Thyroid gland (tissue), 4 donors: ENCODE measurements around the gene ZMIZ1. TPM values are rescaled to one million over a fixed set of nuclear protein-coding genes. Genes with fewer than 3 reads are reported as not detected.
A peak's percentile ranks its signal among the peaks of the same experiment; 100 is the strongest.

Source experiments
- DNase-seq, 2 donors: peaks; one replicate each; pipeline ENCODE4 v3.0.0-alpha.2; 2019
- H3K27ac ChIP-seq, 3 donors: fragments of 200-600 bp; sonication (generic); 1 replicate in 2 of 3; 2 replicates in 1 of 3; pipeline ENCODE4 v1.5.1; 2016 to 2019; ENCODE audit warnings: mild to moderate bottlenecking in 1 of 3, moderate library complexity in 1 of 3
- H3K27me3 ChIP-seq: fragments of 200-600 bp; sonication (generic); one replicate; pipeline ENCODE4 v1.5.1; 2019
- H3K36me3 ChIP-seq, 2 donors: fragments of 200-600 bp; sonication (generic); one replicate each; pipeline ENCODE4 v1.5.1; 2016 to 2019
- H3K4me1 ChIP-seq, 2 donors: fragments of 200-600 bp; sonication (generic); one replicate each; pipeline ENCODE4 v1.5.1; 2017 to 2019
- H3K4me3 ChIP-seq, 3 donors: fragments of 200-600 bp; sonication (generic); replicated peaks in 1 of 3; 1 replicate in 2 of 3; 2 replicates in 1 of 3; pipeline ENCODE4 v1.5.1; 2016; ENCODE audit warnings: mild to moderate bottlenecking in 1 of 3
- H3K9me3 ChIP-seq: fragments of 200-600 bp; sonication (generic); one replicate; pipeline ENCODE4 v1.5.1; 2017
- POLR2A ChIP-seq, 2 donors: fragments of 450-650 bp; IDR thresholded peaks; one replicate each; pipeline ENCODE4 v1.6.1; 2017; ENCODE audit warnings: antibody characterized with exemption in 2 of 2, mild to moderate bottlenecking in 2 of 2, moderate library complexity in 1 of 2
- WGBS, 2 donors: methylation state at CpG; one replicate each; pipeline ENCODE4 v1.1.5; 2017; 5-methylcytosine and 5-hydroxymethylcytosine counted together
- intact Hi-C: fragments of 100-400 bp; cut with DNase I; formaldehyde crosslinking; loops from one replicate; pipeline ENCODE4 v1.15.1; 2023
- total RNA-seq, 4 donors: library from RNA; depleted of rRNA; stranded (reverse); fragments of >200 nt; gene quantifications; one replicate each; pipeline ENCODE4 v1.2.3, GENCODE V29; 2016
- TF ChIP-seq, protein P1 (sequence below), 6 experiments: fragments of 200-600 bp in 3 of 6; fragments of 450-650 bp in 3 of 6; sonication (generic) in 3 of 6; IDR thresholded peaks; one replicate each; pipeline ENCODE4 v1.5.1; 2016 to 2019; ENCODE audit warnings: antibody characterized with exemption in 6 of 6, mild to moderate bottlenecking in 2 of 6, inconsistent platforms in 1 of 6, moderate library complexity in 1 of 6

Gene ZMIZ1
- total RNA-seq, 4 donors from 2014 or later, result 59.9 to 128 (median 94.4) TPM

DNA sequence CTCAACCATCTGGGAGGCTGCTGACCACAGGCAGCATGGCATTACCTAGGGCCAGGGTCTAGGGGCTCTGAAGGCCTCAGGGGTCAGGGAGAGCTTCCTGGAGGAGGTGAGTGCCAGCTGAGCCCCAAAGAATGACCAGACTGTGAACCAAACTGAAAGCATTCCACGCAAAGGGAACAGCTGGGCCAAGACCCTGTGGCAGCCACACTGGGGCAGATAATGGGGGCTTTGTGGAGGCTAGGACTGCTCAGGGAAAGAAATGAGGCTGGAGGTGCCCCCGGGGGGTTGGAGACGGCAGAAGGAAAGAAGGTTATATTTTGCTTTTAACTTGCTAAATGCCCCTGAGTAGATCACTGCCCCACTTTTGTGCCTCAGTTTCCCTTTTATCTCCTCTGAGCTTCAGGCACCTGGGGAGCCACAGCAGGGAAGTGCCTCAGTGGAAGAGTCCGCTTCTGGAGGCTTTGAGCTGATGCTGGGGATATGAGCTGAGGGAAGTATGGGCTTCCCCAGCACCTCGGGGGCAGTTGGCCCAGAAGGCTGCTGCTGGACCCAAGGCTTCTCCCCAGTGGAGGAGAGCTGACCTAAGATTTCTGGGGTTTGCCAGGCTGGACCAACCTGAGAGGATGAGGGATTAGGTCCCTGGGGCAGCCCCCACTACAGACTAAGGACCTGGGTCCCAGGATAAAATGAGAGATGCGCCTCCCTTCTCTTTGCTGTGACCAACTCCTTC, 57.8 kb downstream of the ZMIZ1 start:
- TF ChIP-seq POLR2A (IDR thresholded peaks at IDR 0.05), result no peak
- TF ChIP-seq, protein P1, sequence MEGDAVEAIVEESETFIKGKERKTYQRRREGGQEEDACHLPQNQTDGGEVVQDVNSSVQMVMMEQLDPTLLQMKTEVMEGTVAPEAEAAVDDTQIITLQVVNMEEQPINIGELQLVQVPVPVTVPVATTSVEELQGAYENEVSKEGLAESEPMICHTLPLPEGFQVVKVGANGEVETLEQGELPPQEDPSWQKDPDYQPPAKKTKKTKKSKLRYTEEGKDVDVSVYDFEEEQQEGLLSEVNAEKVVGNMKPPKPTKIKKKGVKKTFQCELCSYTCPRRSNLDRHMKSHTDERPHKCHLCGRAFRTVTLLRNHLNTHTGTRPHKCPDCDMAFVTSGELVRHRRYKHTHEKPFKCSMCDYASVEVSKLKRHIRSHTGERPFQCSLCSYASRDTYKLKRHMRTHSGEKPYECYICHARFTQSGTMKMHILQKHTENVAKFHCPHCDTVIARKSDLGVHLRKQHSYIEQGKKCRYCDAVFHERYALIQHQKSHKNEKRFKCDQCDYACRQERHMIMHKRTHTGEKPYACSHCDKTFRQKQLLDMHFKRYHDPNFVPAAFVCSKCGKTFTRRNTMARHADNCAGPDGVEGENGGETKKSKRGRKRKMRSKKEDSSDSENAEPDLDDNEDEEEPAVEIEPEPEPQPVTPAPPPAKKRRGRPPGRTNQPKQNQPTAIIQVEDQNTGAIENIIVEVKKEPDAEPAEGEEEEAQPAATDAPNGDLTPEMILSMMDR (IDR thresholded peaks at IDR 0.05), result no peak
- 92 to 98% methylated on average over 6 of the region's 6 CpGs for WGBS, 2 donors
- intact Hi-C loops, result no loop called here
- Histone ChIP-seq H3K4me3 (no peak overlapping the region), H3K36me3 (peaks cover 19 to 30% of the 10 kb centered on the region in 2 donors), H3K27ac (peak overlapping the region in 2 of 3 donors; percentile 61 to 63), H3K4me1 (peaks cover 25 to 46% of the 10 kb centered on the region in 2 donors), H3K9me3 (no peaks in the 10 kb centered on the region), H3K27me3 (no peaks in the 10 kb centered on the region)
- no peak for DNase-seq

DNA sequence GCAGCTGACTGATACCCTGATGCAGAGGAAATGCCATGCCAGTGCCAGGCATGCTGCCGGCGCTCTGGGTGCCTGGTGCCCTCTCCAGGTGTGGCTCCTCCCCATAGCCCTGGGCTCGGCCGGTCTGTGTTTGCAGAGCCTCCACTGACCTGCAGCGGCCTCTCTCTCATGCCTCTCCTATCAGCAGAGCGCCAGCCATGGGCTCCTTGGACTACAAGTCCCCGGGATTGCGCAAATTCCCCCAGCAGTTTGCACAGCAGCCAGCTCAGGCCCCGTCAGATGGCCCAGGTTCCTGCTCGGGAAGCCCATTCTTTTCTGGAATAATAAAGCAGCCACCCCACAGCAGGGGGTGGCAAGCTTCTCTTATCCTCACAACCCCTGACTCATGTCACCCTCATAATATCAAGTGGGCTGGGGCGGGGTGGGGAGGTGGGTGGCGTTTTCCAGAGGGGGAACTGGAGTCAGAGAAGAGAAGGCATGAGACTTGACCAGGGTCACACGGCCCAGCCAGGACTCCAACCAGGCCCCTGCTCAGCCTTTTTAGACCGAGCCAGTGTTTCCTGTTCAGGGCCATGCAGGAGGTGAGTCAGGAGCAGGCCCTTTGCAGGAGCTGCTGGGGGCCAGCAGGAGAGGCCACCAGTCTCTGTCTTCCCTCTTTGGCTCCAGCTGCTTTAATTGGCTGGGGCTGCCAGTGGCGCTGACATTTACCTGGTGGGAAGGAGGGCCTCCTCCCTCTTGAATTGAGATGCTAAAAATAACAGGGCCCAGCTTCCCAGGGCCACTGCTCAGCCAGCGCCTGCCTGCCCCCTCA, 58.6 kb downstream of the ZMIZ1 start:
- DNase-seq, result peak; percentile 62 to 72
- Histone ChIP-seq H3K27ac (peak overlapping the region in 2 of 3 donors; percentile 61 to 63), H3K27me3 (no peaks in the 10 kb centered on the region), H3K4me3 (no peak overlapping the region), H3K4me1 (peaks cover 25 to 46% of the 10 kb centered on the region in 2 donors), H3K36me3 (peaks cover 16 to 30% of the 10 kb centered on the region in 2 donors), H3K9me3 (no peaks in the 10 kb centered on the region)
- intact Hi-C loops, result no loop called here
- WGBS, 2 donors, result 49 to 65% methylated on average over 13 to 14 of the region's 16 CpGs
- TF ChIP-seq, protein P1 (IDR thresholded peaks at IDR 0.05), result no peak
- TF ChIP-seq POLR2A (IDR thresholded peaks at IDR 0.05), result no peak

DNA sequence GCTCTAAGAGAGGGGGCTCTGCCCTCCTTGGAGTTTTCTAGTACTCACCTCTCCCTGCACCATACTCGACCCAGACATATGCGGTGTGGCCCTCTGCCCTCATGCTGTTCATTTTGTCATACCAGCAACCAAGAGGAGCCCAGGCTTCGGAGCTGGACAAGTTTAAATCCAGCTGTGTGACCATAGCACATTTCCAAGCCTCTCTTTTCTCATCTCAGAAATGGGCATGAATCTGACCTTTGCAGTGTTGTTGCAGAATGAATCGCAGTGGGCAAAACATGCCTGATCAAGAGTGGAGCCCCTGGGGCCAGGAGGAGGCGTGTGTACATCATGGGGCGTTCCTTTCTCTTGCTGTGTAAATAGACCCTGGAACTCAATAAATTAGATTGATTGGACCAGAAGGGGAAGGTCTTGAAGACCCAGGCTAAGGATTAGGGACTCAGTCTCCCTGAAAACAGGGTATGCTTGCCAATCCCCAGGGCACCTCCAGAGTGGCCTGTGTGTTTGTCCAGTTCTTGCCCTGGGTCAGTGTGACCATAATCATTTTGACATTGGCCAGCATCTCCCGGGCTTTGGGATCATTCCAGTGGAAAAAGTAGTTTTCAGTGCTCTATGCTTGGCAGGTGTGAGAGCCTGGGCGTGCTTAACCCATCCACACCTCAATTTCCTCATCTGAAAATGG, 59.6 kb downstream of the ZMIZ1 start:
- Histone ChIP-seq H3K27me3 (no peaks in the 10 kb centered on the region), H3K4me3 (no peak overlapping the region), H3K4me1 (peaks cover 25 to 46% of the 10 kb centered on the region in 2 donors), H3K9me3 (no peaks in the 10 kb centered on the region), H3K36me3 (peaks cover 16 to 24% of the 10 kb centered on the region in 2 donors), H3K27ac (peak overlapping the region in 1 of 3 donors; percentile 61)
- no peak for TF ChIP-seq POLR2A (IDR thresholded peaks at IDR 0.05)
- TF ChIP-seq, protein P1 (IDR thresholded peaks at IDR 0.05), result no peak
- intact Hi-C loops, result no loop called here
- no peak for DNase-seq
- 73 to 88% methylated on average over 6 to 8 of the region's 8 CpGs for WGBS, 2 donors

DNA sequence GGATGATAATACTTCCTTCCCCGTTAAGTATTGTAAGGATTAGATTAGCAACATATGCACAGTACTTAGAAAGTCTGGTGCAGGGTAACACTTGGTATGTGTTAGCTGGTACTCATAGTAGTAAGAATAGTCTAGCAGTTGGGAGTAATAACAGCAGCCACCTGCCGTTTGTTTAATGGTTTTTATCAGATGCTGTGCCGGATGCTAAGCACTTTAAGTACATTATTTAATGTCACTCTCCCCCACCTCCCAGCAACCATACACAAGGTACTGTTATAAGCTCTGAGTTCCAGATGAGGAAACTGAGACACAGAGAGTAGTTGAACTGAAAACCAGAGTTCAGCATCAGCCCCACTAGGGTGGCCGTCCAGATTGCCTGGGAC, 60.1 kb downstream of the ZMIZ1 start:
- Histone ChIP-seq H3K27ac (no peak overlapping the region), H3K4me1 (peaks cover 25 to 46% of the 10 kb centered on the region in 2 donors), H3K9me3 (no peaks in the 10 kb centered on the region), H3K4me3 (no peak overlapping the region), H3K36me3 (peaks cover 11 to 19% of the 10 kb centered on the region in 2 donors), H3K27me3 (no peaks in the 10 kb centered on the region)
- intact Hi-C loops, result no loop called here
- TF ChIP-seq POLR2A (IDR thresholded peaks at IDR 0.05), result no peak
- TF ChIP-seq, protein P1 (IDR thresholded peaks at IDR 0.05), result no peak
- no peak for DNase-seq
- WGBS, 2 donors, result 70 to 76% methylated on average over 4 of the region's 4 CpGs
